ENCODE data around the gene PIK3CA.
"Not testable (repeated sequence)": the region's sequence is repeated elsewhere in the genome, so short reads cannot be mapped to it uniquely, and the experiment has no call there.

Gene PIK3CA

DNA sequence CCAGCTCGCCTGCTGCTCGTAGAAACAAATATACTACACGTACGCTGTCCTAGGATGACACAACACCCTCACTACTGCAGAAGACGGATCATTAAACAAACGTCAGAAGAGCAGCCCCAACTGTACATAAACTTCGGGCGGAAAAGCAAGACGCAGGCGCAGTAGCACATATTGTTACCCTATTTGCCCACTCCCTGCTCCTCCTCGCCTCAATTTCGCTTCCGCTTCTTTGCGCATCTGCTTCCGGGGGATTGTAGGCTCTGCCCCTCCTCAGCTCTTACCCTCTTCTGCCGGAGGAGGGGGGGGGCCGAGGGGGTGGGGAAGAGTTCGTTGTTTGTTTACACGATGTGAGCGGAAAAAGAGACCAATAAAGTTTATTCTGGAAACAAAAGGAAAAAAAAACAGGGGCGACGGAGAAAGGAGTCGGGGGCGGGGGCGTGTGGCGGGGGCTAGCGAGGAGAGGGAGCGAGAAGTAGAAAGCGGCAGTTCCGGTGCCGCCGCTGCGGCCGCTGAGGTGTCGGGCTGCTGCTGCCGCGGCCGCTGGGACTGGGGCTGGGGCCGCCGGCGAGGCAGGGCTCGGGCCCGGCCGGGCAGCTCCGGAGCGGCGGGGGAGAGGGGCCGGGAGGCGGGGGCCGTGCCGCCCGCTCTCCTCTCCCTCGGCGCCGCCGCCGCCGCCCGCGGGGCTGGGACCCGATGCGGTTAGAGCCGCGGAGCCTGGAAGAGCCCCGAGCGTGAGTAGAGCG is at the start of gene PIK3CA:
Gene PIK3CA, plus strand, starts transcription at position 485 of the 743 bp plus-strand sequence. CDS start 50,469 bp downstream, outside the sequence.
- peak; percentile 99 for DNase-seq

DNA sequence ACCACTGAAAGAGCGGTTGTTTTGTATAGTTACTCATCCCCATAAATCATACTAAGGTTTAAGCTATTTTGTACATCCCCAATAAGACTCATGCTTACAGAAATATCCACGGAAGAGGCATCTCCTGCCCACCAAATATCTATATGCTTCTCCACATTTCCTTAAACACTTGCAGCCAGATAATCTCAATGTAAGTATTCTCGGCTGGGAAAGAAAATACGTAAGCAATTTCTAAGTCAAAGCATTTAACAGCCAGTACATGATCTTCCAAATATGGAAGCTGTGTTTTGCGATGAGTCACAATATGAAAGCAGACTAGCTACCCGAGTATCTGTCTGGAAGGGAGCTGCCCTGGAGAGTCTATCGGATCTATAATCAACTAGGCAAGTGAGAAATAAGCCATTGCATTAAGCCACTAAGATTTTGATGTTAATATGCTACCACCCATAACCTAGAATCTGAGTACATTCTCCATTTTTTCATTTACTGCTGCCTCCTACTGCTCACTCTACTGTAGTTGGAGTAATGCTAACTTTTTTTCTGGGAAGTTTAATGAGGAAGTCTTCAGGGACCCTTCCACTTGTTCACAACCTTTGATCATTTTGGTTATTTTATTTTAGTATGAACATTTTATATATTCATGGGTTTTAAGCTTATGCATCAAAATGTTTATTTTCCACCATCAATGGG is 49.6 kb upstream of the PIK3CA start:
- no peak for DNase-seq

DNA sequence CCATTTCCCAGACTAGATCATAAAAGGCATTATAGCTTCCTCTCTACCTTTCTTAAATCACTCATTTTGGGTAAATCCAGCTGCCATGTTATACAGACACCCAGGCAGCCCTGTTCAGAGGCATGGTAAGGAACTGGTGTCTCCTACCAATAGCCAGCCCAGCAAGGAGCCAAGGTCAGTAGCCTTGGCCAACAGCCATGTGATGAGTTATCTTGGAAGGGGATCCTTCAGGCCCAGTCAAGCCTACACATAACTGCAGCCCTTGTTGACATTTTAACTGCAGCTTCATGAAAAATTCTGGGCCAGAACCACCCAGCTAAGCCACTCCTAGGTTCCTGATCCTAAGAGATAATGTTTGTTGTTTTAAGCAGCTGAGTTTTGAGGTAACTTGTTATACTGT is 47.5 kb upstream of the PIK3CA start:
- no peak for DNase-seq

DNA sequence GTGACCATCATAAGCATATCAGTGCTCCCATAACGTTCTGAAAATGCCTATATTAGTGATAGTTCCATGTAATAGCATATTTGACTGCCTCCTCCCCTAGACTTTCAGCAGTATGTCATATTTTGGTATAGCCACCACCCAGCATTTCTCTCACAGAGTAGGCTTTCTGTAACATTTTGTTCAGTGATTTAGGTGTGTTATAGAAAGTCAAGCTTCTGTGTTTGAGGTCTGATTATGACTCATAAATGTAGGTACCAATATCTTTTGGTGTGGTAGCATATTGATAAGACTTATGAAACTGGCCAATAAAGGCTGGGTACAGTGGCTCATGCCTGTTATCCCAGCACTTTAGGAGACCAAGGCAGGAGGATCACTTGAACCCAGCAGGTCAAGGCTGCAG is 42.3 kb upstream of the PIK3CA start:
- DNase-seq: no peak

DNA sequence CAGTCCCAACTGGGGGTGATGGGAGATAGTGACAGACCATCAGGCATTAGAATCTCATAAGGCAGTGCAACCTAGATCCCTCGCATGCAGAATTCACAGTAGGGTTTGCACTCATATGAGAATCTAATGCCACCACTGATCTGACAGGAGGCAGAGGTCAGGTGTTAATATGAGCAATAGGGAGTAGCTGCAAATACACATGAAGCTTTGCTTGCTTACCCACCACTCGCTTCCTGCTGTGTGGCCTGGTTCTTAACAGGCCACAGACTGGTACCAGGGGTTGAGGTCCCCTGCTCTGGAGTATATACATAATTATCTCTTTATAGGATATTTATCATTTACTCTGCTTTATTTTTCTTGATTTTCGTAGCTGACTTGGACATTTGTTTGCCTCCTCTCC is 40.5 kb upstream of the PIK3CA start:
- no peak for DNase-seq

DNA sequence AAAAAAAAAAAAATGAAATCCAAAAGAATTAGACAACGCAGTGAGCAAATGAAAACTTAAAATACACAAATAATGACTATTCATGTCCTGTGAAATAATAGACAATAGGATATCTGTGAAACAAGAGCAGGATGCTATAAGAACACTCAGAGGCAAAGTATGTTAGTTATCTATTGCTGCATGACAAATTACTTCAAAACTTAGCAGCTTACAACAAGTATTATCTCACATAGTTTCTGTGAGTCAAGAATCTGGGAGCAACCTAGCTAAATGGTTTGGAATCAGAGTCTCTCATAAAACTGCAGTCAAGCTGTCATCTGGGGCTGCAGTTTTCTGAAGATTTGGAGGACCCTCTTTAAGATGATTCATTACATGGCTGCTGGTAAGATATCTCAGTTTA is 40.1 kb upstream of the PIK3CA start:
- DNase-seq: no peak

DNA sequence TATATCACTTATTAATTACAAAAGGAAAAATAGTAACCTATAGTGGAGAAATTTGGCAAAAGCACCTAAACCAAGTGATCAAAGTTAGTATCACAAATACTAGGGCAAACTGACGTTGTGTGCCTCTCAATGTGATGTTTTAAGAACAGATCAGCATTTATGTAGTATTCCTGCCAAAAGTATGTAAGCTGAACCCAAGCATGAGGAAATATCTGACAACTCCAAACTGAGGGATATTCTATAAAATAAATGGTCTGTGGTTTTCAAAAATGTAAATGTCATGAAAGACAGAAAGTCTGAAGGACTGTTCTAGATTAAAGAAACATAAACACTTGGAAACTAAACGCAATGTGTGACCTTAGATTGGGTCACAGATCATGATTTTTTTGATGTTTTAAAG is 34.3 kb upstream of the PIK3CA start:
- DNase-seq: no peak

DNA sequence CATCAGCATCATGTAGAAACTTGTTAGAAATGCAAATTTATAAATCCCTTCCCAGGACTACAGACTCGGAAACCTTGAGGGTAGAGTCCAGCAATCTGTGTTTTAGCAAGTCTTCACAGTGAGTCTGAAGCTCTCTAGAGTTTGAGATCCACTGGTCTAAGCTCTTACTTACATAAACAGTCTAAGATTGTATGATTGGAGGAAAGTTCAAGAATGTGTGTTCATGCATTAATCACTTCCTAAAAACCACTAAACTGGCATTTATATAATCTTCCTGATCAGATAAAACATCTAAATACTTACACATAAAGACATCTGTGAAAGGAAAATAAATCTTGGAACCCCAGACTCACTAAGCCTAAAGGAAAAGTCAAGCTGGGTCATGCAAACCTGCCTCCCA is 32.7 kb upstream of the PIK3CA start:
- not testable (repeated sequence) for DNase-seq

DNA sequence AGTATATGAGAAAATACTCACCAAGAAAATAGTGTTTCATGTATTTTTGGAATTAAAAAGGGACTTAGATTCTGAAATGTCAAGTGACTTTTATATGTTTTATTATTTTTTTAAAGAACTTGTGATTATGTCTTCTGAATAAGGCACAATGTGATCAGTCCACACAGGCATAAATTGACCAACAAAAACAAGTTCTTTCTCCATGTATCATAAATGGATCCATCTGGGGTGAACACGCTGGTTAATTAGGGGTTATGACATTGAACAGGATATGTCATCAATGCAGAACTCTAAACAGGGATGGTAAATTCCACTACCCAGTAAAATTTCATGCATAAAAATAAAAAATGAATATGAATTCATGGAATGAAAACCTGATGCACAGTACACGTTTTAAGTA is 31.3 kb upstream of the PIK3CA start:
- DNase-seq: no peak

DNA sequence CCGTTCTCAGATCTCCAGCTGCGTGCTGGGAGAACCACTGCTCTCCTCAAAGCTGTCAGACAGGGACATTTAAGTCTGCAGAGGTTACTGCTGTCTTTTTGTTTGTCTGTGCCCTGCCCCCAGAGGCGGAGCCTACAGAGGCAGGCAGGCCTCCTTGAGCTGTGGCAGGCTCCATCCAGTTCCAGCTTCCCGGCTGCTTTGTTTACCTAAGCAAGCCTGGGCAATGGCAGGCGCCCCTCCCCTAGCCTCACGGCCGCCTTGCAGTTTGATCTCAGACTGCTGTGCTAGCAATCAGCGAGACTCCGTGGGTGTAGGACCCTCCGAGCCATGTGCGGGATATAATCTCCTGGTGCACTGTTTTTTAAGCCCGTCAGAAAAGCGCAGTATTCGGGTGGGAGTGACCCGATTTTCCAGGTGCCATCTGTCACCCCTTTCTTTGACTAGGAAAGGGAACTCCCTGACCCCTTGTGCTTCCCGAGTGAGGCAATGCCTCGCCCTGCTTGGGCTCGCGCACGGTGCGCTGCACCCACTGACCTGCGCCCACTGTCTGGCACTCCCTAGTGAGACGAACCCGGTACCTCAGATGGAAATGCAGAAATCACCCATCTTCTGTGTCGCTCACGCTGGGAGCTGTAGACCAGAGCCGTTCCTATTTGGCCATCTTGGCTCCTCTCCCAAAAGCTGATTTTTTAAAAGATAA is 15.8 kb upstream of the PIK3CA start:
- DNase-seq: not testable (repeated sequence)

DNA sequence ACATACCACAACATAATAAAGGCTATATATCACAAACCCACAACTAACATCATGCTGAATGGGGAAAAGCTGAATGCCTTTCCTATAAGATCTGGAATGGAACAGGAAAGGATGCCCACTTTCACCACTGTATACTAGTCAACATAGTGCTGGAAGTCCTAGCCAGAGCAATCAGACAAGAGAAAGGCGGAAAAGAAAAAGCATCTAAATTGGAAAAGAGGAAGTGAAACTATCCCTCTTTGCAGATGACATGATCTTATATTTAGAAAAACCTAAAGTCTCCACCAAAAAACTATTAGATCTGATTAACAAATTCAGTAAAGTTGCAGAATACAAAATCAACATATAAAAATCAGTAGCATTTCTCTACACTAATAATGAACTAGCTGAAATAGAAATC is 14.6 kb upstream of the PIK3CA start:
- no peak for DNase-seq

DNA sequence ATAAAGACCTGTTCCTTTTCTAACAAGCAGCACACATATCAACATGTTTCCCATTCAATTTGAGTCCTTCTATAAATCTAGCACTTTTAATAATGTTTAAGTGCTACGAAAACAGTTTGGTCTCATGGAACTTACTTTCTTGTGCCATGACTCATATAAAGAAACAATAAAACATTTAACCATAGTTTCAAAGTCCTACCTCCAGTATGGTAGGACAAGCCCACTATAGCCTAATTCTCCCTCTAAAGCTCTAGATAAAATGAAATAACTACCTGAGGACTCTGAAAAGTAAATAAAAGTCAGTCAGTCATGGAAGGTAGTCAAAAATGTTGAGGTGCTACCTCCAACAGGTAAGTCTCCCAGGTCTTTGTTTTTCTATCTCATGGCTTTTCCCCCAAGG is 12.0 kb upstream of the PIK3CA start:
- no peak for DNase-seq

DNA sequence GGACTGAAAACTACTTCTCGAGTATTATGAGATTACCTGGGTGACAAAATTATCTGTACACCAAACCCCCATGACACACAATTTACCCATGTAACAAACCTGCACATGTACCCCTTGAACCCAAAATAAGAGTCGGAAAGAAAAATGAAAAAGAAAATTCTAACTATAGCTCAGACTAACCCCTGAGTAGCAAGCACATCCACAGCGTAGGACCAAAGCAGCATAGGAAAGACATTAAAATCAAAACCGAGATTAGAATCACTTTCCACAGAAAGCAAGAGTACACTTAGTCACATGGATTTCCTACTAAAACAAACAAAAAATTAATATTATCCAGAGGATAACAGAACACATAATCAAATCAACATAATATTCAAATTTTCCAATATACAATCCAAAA is 6.3 kb upstream of the PIK3CA start:
- DNase-seq: no peak

DNA sequence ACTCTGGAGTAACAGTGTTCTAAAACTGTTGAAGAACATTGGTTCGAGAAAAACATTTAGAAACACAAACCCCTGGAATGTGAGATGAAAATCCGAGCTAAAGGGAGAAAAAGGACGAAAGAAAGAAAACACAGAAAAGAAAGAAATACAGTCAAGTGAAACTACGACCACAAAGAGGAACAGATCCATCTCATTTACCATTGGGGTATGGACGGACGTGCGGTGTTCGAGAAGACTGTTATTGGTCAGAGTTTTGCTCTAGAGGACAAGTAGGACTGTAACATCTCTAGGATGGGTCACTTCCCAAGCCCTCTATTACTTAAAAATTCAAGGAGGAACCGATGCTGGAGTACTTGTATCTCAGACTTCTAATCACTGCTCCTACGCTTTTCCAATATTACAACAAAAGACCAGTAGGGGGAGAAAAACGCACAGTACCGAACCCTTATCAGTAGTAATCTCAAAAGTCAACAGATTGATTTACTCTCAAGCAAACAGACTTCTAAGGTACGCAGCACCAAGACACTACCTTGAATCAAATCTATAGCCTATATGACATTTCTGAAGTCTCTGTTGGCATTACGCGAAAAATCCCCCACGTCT is 1.1 kb upstream of the PIK3CA start:
- DNase-seq: peak; percentile 80

DNA sequence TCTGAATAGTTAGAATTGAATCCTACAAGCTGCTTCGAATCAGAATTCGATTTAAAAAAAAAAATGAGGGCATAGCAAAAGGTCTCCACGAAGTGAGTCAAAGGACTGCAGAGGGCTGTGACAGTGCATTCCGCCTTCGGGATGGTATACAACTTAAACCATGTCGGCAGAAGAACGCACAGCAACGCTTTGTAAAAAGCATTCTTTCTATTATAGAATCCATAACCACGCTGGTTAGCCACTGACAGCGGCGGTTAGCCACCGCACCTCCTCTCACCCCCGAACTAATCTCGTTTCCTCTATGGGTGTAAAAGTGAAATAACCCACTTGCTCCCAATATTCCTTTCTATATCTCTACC is 664 bp upstream of the PIK3CA start:
- no peak for DNase-seq

DNA sequence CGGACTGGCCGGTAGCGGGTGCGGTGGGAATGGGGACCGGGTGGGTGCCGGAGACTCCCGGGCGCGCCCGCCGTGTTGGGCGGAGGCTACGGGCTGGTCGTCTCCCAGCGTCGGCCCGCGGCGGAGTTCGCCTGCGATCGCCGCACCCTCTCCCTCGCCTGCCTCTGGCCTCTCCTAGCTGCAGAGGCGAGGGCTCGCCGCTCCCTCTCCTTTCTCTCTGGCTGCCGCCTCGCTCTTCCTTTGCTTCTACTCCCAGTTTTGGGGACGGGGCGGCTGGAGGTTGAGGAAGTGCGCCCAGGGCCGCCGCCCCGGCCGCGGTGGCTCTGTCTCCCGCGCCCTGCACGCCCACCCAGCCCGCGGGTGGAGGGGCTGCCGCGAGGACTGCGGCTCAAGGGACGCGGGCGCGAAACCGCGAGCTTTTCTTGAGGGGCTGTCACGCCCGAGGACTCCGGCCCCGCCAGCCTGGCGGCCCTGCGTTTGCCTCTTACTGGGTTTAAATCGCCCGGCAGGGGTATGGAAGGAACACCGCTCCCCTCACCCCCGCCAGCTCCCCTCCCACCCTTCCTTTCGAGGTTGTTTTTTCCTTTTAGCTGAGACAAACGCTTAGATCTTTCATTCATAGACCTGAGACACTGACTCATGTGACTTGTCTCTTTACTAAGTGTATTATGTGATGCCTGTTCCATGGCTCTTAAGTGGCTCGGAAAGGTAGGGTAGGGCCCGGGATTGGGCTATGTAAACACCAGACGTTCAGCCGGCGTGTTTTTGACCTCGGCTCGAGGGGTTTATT is 654 bp downstream of the PIK3CA start:
- no peak for DNase-seq

DNA sequence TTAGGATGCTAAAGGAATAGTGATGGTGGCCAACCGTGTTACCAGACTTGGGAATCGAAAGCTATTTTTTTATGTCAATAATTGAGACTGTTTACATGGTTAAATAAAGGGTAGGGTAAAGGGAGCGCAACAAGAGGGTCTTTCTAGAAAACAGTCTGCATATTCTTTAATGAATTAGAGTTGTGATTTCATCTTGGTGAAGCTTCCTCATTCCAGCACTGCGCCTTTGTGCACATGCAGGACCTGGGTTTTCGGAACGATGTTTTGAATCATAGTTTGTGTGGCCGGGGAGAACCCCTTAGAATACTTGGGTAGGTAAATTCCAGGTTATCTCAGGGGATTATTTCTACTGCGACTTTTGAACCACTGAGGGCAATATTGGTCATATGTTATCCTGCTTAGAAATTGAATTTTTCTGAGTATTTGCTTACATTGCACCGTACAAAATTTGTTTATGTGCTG is 1.3 kb downstream of the PIK3CA start:
- DNase-seq: no peak

DNA sequence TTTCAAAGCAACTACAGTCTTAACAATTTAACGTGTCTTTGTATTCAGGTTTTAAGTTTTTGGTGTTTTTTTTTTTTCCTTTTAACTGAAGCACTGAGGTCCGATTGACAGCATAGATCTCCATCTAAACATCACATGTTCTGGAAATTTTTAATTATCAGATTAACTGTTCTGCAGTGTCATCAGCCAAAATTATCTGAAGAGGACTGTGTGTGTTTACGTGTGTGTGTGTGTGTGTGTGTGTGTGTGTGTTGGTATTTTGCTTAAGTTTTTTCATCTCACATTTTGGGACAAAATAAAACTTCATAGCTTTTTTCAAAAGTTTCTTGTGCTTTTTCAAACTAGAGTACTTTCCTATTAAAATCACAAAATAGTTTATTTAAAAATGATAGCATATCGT is 1.8 kb downstream of the PIK3CA start:
- no peak for DNase-seq

DNA sequence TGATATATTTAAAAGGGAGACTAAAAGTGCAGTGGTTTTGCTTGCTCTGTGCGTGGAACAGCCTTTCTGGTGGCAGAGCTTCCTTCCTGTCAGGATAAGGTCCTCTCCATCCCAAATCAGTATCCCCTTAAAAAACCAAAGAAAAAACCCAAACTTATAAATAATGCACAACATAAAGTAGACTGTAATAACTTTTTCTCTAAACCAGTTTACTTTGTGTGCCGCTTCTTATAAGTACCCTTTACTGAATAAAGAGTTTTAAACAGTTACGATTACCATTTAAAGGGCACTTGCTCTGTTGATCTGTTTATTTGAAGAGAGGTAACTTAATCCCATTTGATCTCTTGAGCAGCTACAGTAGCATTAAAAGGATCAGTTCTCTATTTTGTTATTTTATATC is 2.5 kb downstream of the PIK3CA start:
- DNase-seq: no peak

DNA sequence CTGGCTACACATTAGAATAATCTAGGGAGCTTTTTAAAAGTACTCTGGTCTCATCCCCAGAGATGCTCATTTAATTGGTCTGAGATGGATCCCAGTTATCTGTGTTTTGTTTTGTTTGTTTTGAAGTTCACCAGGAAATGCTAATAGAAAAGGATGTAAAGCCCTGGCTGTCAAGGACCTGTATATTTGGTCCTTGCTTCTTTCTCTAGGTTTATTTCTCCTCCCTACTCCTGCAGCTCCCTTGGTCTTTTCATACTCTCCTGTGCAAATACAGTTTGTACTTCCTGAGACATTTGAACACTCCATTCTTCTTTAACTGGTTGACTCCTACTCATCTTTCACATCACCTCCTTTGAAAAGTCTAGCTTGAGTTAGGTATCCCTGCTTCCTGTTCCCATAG is 3.3 kb downstream of the PIK3CA start:
- DNase-seq: no peak

DNA sequence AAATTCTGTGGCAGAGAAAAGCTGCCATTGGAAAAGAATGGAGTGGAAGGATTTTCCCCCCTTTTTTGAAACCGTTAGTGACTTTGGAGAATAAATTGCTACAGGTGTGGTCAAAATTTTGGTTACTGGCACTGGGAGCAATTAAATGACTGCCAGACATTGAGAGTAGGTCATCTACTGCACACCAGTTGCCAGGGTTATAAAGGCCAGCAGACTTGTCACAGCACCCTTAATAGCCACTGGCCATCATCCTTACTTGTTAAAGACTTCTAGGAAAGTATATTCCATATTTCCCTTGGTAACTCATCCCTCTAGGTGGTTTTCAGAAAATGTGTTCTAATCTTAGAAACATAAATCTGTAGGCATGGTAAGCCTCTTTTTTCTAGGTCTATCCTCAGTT is 8.0 kb downstream of the PIK3CA start:
- DNase-seq: no peak

DNA sequence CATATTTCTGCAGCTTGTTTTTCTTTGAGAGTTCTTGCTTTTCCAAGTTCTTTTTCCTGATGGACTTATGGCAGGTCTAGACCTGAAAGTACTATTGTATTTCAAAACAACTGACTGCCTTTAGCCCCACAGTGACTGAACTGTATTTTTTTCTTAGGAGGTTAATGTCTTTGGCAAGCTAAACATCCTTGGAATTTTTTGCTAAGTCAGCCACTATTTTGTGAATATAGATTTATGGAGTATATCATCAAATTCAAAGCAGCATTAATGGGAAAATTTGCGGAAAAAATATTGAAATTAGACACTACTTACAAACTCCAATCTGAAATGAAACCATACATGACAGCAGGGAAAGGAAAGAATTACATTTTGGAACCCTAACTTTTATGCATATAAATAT is 8.6 kb downstream of the PIK3CA start:
- DNase-seq: no peak

Measured in NCI-H1694 treated with DMSO at 0.1 percent for 48 hours (cell line).